Measurements from ENCODE around the gene EIF4G3.
"Not testable (repeated sequence)": the region's sequence is repeated elsewhere in the genome, so short reads cannot be mapped to it uniquely, and the experiment has no call there.

The EIF4G3 gene

DNA sequence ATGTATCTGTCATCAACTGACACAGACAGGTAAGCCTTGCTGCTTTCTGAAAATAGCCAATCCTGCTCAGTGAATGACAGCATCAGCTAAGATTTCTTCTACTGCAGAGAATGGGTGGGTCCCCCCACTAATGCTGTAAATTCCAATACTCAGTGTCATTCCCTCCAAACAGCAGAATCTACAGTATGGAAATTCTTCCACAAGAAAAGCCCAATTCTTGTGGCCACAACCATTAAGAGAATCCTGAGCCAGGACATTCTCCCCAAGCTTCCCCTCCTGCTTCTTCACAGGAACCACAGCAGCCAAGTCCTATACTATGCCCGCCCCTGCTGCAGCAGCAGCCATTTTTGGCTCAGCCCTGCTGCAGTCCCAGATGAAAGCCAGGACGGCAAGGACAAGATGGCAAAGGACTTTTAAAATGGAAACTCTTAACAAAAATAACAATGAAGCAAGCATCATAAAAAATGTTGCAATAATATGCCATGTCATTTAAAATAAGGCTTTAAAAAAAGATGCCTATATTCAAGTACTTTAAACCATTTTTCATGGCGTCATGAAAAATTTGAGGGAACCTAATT, 26.8 kb downstream of the EIF4G3 start:
- DNase-seq (ENCODE audit: low read depth): no peak

DNA sequence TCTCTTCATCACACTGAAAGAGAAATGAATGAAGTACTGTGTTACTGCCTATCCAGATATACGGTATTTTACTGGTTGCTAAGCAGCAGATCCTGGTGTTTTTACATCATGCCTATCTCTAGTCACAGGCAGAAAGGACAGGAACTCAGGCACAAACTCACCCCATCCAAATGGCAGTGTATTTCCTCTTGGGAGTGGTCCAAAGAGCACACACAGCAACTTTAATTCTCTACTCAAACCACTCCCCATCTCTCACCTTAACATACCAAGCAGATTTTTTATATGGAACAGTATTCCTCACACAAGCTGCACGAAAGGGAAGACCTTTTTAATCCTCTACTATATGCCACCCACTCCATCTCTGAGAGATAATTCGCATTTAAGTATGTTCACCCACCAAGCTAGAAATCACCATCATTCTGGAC, 27.3 kb downstream of the EIF4G3 start:
- DNase-seq (ENCODE audit: low read depth): no peak

DNA sequence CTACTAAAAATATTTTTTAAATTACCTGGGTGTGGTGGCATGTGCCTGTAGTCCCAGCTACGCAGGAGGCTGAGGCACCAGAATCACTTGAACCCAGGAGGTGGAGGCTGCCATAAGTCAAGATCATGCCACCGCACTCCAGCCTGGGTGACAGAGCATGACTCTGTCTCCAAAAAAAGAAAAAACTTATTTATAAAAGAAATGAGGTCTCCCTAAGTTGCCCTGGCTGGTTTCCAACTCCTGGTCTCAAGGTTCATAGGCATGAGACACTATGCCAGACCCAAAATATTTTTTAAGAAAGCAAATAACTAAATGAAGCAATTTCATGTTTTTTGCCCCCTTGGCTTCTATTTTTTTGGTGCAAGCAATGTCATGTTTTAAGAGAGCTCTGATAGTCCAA, 32.9 kb downstream of the EIF4G3 start:
- no peak for DNase-seq (ENCODE audit: low read depth)

DNA sequence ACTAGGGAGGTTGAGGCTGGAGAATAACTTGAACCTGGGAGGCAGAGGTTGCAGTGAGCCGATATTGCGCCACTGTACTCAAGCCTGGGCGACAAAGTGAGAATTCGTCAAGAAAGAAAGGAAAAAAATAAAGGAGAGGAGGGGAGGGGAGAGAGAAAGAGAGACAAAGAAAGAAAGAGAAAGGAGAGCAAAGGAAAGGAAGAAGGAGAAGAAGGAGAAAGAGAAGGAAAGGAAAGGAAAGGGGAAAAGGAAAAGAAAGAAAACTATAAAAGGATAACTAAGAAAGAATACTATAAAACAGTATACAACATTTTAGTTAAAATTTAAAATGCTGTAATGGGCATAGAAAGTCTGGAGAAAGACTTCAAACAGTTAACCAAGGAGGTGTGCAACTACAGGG, 33.6 kb downstream of the EIF4G3 start:
- DNase-seq (ENCODE audit: low read depth): no peak

DNA sequence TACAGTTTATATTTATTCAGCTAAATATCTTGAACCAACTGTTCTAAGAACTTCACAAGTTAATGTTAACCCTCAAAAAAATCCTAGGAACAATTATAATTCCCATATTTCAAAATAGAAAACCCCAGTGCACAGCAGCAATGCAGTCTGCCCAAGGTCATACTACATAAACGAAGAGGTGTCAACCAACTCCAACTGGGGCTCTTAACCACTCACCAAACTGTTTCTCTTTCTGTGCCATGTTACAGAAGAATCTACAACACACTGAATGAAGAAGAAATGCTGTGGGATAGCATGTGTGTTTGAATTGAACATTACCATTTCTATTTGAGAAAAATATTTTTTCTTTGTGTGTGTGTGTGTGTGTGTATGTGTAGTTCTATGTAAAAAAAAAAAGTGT, 35.7 kb downstream of the EIF4G3 start:
- DNase-seq (ENCODE audit: low read depth): no peak

DNA sequence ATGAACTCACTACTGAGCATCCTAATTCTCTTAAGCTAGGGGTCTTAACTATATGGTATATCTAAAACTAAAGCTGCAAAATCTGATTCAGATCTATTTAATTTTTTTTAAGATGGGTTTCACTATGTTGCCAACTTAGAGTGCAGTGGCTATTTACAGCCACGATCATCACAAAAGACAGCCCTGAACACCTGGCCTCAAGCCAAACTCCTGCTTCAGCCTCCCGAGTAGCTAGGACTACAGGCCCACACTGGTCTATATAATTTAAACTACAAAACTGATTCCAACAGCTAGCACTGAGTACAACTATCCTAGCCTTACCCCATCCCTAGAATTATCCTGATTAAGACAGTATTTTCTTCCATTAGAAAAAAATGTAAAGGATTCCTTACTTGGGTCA, 37.1 kb downstream of the EIF4G3 start:
- no peak for DNase-seq (ENCODE audit: low read depth)

DNA sequence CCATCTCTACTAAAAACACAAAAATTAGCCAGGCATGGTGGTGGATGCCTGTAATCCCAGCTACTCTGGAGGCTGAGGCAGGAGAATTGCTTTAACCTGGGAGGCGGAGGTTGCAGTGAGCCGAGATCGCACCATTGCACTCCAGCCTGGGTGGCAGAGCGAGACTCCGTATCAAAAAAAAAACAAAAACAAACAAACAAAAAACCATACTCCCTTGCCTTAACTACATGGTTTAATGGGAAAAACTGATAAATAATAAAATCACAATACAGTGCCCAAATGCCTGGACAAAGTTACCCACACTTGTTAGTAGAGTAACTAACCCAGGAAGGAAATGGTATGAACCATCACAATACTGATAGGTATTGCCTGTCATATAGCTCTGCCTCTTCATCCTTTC, 40.4 kb downstream of the EIF4G3 start:
- not testable (repeated sequence) for DNase-seq (ENCODE audit: low read depth)

DNA sequence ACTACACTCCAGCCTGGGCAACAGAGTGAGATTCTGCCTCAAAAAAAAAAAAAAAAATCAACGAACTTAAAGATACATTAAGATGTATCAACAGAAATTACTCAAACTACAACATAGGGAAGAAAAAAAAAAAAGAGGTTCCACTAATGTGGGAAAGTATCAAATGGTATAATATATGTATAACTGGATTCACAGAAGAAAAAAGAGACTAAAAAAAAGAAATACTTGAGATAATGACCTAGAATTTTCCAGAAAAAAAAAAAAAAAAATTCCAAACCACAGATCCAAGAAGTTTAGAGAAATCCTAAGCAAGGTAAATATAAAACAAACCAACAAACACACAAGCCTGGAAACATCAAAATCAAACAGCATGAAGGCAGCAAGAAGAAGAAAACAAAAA, 45.5 kb downstream of the EIF4G3 start:
- DNase-seq (ENCODE audit: low read depth): no peak

DNA sequence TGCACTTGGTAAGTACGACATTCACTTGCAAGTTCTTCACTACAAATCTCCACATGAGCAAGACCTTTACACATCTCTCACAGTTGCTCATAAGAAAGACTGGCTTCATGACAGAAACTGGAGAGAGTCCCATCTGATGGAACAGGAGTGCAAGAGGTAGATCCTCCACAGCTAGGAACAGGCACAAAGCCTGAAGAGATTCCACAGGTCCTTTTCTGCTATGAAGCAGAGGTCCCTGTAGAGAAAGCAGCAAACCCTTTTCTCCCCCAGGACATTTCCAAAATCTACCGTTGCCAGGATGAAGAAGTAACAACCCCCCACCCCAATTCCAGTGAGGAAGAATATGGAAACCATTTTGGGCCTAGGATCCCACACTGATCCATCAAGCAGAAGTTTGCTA, 47.3 kb downstream of the EIF4G3 start:
- no peak for DNase-seq (ENCODE audit: low read depth)

DNA sequence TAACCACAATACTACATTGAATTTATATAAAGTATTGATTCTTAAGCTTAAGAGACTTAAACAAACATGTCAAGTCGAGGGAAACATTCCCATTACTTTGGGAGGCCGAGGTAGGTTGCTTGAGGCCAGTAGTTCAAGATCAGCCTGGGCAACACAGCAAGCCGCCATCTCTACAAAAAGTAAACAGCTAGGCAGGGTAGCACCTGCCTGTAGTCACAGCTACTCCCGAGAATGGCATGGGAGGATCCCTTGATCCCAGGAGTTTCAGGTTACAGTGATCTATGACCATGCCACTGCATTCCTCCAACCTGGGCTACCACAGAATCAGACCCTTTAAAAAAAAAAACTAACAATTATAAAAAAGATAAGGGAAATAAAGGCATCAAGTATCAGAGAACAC, 50.4 kb downstream of the EIF4G3 start:
- DNase-seq (ENCODE audit: low read depth): no peak

DNA sequence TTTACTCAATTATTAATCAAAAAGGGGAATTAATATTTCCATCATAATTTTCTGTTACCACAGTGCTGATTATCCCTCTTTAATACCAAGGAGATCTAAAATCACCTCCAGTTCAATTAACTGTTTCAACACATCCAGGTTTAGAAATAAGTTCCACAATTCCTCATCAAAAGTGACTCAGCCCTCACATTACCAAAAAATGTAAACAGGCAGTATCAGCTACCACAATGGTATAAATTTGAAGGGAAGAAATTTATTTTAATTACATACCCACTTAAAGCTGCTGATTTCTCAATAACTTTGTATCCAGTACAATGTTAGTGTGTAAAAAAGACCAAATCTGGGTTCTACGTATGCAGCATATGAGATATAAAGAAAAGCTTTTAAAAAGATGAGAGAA, 51.9 kb downstream of the EIF4G3 start:
- no peak for DNase-seq (ENCODE audit: low read depth)

DNA sequence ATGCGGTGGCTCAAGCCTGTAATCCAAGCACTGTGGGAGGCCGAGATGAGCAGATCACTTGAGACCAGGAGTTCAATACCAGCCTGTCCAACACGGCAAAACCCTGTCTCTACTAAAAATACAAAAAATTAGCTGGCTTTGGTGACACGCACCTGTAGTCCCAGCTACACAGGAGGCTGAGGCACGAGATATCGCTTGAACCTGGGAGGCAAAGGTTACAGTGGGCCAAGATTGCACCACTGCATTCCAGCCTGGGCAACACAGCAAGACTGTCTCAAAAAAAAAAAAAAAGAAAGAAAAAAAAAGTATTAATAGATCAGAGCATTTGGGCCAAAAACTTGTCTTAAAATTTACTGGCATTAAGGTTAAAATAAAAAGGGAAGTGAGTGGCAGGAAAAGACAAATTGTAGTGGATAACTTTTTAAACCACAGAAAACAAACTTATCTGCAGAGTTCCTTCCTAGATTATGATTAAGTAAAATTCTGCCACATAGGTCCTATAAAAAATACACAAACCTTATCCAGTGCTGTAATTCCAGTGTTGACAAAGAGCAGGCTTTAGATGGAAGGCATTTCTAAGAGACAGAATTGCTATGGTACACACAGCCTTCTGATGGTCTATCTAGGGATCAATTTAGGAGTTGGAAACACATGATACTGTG, 53.3 kb downstream of the EIF4G3 start:
- no peak for DNase-seq (ENCODE audit: low read depth)

DNA sequence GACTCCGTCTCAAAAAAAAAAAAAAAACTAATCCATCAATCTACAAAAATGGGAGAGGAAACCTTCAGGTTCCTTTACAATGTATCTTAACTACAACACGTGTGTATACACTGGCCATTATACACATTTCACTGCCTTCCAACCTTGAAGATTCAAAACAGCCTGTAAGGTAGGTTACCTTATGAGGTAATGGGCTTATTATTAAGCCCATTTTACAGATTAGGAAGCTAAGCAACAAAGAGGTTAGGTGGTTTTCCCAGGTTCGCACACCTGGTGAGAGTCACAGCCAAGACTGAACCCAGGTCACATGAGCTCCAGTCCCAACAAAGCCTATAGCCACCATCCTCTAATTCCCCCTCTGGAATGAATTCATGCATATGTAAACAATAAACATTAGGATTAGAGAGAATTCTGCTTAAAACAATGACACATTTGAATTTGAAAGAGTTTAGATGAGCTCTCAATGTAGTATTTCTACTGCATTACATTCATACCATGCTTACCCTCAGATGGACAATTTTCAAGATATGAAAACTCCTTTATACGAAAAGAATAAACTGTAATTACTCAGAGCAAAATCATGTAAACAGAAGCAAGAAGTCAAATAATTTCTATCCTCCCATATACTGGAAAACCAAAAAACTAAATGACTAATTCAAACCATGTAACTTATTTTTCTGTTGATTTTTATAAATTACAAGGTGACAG, 54.8 kb downstream of the EIF4G3 start:
- no peak for DNase-seq (ENCODE audit: low read depth)

DNA sequence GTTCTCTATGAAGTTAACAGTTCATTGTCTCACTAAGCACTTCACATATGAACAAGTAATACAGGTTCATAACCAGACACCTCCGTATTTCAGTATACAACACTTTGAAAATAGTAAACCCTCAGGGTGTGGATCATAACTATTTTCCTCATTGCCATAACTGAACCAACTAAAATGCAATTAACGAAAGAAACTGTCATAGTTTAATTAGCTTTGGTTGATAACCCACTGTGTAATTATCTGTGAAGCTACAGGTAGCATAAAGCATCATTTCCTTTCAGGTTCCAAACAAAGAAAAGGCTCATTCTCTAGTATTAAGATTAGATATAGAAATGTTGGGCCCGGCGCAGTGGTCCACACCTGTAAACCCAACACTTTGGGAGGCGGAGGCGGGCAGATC, 58.5 kb downstream of the EIF4G3 start:
- no peak for DNase-seq (ENCODE audit: low read depth)

DNA sequence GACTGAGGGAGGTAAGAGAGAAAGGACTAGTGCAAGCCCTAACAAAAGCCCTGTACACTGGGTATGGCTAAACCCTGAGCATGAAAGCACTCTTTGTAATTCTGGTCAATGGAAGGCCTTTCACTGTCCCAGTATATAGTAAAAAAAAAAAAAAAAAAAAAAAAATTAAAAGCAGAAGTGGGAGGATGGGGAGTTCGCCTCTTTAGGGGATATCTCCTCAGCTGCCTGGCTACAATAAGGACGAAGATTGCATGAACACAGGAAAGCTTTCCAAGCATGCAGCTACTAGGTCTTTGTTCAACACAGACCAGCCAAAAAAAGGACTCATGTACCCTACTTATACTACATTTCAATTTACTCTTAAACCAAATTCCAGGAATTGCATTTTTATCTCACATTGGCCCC, 59.1 kb downstream of the EIF4G3 start:
- no peak for DNase-seq (ENCODE audit: low read depth)

DNA sequence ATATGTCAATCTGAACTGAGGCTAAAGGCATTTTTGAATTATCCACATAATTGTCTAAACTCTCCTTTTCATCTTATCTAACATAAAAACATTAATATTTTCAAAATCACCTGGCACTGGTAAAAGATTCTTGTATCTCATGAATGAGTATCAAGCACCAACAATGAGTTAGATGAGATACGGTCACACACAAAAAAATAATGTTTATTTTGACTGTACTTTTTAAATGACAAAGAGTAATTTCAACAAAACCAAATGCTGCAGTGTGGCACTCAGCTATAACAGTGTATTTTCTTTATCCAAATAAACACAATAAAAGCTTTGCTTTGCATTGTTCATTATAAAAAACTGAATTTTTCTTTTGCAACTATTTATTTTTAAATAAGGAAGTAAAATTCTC, 59.5 kb downstream of the EIF4G3 start:
- no peak for DNase-seq (ENCODE audit: low read depth)

DNA sequence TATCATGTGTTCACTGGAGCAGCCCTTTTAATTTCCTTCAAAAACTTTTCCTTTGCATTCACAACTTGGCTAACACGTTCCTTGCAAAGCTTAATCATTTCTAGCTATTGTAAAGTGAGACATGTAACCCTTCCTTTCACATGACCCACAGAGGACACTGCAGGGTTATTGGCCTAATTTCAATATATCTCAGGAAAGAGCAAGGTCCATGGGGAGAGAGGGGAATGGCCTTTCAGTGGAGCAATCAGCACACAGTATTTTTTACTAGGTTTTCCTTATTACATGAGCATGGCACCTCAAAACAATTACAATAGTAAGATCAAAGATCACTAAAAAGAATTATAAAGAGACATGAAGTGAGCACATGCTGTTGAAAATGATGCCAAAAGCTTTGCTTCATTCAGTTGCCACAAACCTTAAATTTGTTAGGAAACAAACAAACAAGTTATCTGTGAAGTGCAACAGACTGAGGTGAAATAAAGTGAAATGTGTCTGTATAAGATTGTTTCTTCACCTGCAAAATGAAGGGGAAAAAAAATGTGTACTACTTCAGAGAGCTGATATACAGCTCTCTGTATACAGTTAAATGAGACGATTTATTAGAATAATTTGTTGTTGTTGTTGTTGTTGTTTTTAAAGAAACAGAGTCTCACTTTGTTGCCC, 61.5 kb downstream of the EIF4G3 start:
- no peak for DNase-seq (ENCODE audit: low read depth)

DNA sequence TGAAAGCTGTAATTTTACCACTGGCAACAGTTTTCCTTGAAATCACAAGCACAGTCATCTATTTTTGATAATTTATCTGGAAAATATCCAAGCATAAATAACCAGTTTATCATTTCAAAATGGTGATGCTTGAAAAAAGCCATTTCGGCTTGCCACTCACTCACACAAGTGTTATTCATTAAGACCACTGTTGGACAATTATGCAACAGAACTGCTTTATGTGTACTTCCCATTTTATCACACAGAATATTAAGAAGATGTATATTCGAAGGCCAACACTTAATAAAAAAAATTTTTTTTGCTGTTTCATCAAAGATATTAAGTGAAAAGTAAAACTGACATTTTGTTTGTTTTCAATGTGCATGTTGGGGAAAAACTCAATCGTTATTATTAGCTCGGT, 62.3 kb downstream of the EIF4G3 start:
- no peak for DNase-seq (ENCODE audit: low read depth)

DNA sequence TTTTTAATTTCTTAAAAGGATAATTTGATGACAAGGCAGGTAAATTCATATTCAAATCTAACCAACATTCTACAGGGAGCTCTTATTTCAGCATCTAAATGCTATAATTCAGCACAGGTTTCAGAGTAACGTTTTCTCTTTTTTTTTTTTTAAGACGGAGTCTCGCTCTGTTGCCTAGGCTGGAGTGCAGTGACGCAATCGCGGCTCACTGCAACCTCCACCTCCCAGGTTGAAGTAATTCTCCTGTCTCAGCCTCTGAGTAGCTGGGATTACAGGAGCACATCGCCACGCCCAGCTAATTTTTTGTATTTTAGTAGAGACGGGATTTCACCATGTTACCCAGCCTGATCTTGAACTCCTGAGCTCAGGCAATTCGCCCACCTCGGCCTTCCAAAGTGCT, 66.5 kb downstream of the EIF4G3 start:
- no peak for DNase-seq (ENCODE audit: low read depth)

DNA sequence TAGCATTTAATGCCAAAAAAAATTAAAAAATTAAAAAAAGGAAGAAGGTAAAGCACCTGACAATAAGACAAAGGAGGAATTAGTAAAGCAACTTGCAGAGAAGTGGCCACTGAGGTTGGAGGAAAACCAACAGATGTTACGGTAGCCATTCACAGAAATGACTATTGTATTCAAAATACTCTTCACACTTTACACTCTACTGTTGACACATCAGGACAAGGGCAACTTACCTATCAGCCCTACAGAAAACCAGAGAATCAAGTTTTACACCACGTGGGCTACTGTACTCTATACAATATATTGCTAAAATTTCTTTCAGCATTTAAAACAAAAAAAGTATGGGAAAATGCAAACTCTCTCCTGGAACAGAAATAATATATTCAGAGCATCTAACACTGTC, 70.0 kb downstream of the EIF4G3 start:
- no peak for DNase-seq (ENCODE audit: low read depth)

DNA sequence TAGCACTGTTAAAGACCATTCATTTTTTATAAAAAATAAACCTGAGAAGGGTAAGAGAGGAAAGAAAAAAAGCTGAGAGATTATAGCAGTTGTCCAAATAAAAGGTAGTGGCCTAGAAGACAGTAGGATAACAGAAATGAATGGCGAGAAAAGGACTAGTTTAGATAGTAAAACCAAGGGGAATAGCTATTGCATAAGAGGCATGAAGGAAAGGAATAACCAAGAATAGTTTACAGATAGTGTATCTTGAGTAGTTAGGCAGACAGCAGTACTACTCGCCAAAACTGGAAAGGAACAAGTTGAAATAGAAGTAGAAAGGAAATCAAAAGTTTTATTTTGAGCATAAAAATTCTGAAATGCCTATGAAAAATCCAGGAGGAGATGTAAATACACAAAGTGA, 70.5 kb downstream of the EIF4G3 start:
- DNase-seq (ENCODE audit: low read depth): no peak

DNA sequence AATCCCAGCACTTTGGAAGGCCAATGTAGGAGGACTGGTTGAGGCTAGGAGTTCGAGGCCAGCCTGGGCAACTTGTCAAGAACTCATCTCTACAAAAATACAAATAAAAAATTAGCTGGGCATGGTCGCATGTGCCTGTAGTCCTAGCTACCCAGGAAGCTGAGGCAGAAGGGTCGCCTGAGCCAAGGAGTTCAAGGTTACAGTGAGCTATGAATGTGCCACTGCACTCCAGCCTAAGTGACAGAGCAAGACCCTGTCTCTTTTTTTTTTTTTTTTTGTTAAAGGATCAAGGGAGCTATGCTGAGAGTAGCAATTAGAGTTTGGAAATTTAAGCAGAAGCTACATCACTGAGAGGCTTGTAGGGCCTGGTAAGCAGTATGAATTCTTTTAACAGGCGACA, 70.9 kb downstream of the EIF4G3 start:
- DNase-seq (ENCODE audit: low read depth): no peak

DNA sequence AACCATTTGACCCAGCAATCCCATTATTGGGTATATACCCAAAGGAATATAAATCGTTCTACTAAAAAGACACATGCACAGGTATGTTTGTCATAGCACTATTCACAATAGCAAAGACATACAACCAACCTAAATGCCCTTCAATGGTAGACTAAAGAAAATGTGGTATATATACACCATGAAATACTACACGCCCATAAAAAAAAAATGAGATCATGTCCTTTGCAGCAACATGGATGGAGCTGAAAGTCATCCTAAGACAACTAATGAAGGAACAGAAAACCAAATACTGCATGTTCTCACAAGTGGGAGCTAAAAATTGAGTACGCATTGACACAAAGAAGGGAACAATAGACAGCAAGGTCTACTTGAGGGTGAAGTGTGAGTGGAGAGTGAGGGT, 72.0 kb downstream of the EIF4G3 start:
- DNase-seq (ENCODE audit: low read depth): no peak

All from stimulated activated CD8-positive, alpha-beta memory T cell treated with anti-CD3 and anti-CD28 coated beads, Interleukin-15, amount 100 ng/mL, for 1 hour (primary cell).